HG03039 (cell line): Measurements from ENCODE around the gene TRIM66.

Experiments
- ATAC-seq: cut with Tn5 transposase; IDR thresholded peaks from one replicate; pipeline ENCODE4 v1.9.1; 2021; ENCODE audit warnings: mild to moderate bottlenecking, moderate library complexity; ENCODE audit not compliant: unreplicated experiment

TRIM66 gene

GRCh38 chr11:8658321-8659057 is 24.0 kb downstream of the TRIM66 start:
- no peak for ATAC-seq

GRCh38 chr11:8656291-8656690 is 26.2 kb downstream of the TRIM66 start:
- ATAC-seq = no peak

- no peak for ATAC-seq
Measured at GRCh38 chr11:8654503-8654902, 28.0 kb downstream of the TRIM66 start.

- ATAC-seq = no peak
Measured at GRCh38 chr11:8652140-8652539, 30.3 kb downstream of the TRIM66 start.

- ATAC-seq = no peak
Measured at GRCh38 chr11:8650401-8650990, 32.0 kb downstream of the TRIM66 start.

GRCh38 chr11:8649361-8649760 is 33.1 kb downstream of the TRIM66 start:
- no peak for ATAC-seq

- no peak for ATAC-seq
Measured at GRCh38 chr11:8646873-8647272, 35.6 kb downstream of the TRIM66 start.

GRCh38 chr11:8642196-8642841 is 40.1 kb downstream of the TRIM66 start:
- no peak for ATAC-seq

GRCh38 chr11:8641332-8641731 is 41.1 kb downstream of the TRIM66 start:
- no peak for ATAC-seq

- no peak for ATAC-seq
Measured at GRCh38 chr11:8640267-8640906, 42.1 kb downstream of the TRIM66 start.

- ATAC-seq = no peak
Measured at GRCh38 chr11:8639655-8640054, 42.8 kb downstream of the TRIM66 start.

GRCh38 chr11:8638300-8638699 is 44.2 kb downstream of the TRIM66 start:
- ATAC-seq = no peak

- no peak for ATAC-seq
Measured at GRCh38 chr11:8636127-8636526, 46.3 kb downstream of the TRIM66 start.

- no peak for ATAC-seq
Measured at GRCh38 chr11:8634498-8634897, 48.0 kb downstream of the TRIM66 start.

- no peak for ATAC-seq
Measured at GRCh38 chr11:8631395-8632118, 50.9 kb downstream of the TRIM66 start.

- no peak for ATAC-seq
Measured at GRCh38 chr11:8624698-8625097, 57.8 kb downstream of the TRIM66 start.

- no peak for ATAC-seq
Measured at GRCh38 chr11:8621147-8621546, 61.3 kb downstream of the TRIM66 start.

- no peak for ATAC-seq
Measured at GRCh38 chr11:8617063-8617462, 65.4 kb downstream of the TRIM66 start.

- no peak for ATAC-seq
Measured at GRCh38 chr11:8615291-8616032, 67.0 kb downstream of the TRIM66 start.

GRCh38 chr11:8614497-8614896 is 68.0 kb downstream of the TRIM66 start:
- no peak for ATAC-seq
